Neutrophil (primary cell): ENCODE measurements around the gene AKR1C3.

Experiments used
- H3K27ac ChIP-seq: fragments of 200-600 bp; sonication (generic); 2 replicates; pipeline ENCODE4 v1.5.1; 2016; ENCODE audit warnings: mild to moderate bottlenecking, moderate library complexity
- H3K27me3 ChIP-seq: fragments of 200-600 bp; sonication (generic); 2 replicates; pipeline ENCODE4 v1.6.0; 2016; ENCODE audit warnings: mild to moderate bottlenecking
- H3K36me3 ChIP-seq: fragments of 200-600 bp; sonication (generic); 2 replicates; pipeline ENCODE4 v1.5.1; 2017
- H3K4me1 ChIP-seq, 2 experiments: fragments of 200-600 bp in 1 of 2; sonication (generic) in 1 of 2; 1 replicate in 1 of 2; 2 replicates in 1 of 2; pipeline versions ENCODE4 v1.5.1 to v1.6.1; 2013 to 2016; ENCODE audit warnings: low read depth in 1 of 2, low read length in 1 of 2, mild to moderate bottlenecking in 1 of 2, moderate library complexity in 1 of 2; ENCODE audit not compliant: control insufficient read depth in 1 of 2, insufficient read depth in 1 of 2
- H3K4me3 ChIP-seq, 2 experiments: fragments of 200-600 bp in 1 of 2; sonication (generic) in 1 of 2; 1 replicate in 1 of 2; 2 replicates in 1 of 2; pipeline ENCODE4 v1.5.1; 2013 to 2016; ENCODE audit warnings: low read depth in 1 of 2, low read length in 1 of 2, mild to moderate bottlenecking in 1 of 2, moderate library complexity in 1 of 2
- H3K9me3 ChIP-seq: fragments of 200-600 bp; sonication (generic); 2 replicates; pipeline ENCODE4 v1.5.1; 2016
- TF ChIP-seq, protein P1 (sequence below): fragments of 200-600 bp; sonication (generic); IDR thresholded peaks from 2 replicates; pipeline ENCODE4 v1.5.1; 2016; ENCODE audit warnings: antibody characterized with exemption

The AKR1C3 gene

DNA sequence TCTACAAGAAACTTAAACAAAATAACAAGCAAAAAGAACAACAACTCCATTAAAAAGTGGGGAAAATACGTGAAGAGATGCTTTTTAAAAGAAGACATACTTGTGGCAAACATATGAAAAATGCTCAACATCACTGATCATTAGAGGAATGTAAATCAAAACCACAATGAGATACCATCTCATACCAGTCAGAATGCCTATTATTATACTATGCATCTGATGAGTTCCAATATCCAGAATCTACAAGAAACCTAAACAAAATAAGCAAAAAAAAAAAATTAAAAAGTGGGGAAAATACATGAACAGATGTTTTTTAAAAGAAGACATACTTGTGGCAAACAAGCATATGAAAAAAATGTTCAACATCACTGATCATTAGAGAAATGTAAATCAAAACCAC lies 29.6 kb upstream of the AKR1C3 start:
- H3K4me3 ChIP-seq = no peak overlapping the region

DNA sequence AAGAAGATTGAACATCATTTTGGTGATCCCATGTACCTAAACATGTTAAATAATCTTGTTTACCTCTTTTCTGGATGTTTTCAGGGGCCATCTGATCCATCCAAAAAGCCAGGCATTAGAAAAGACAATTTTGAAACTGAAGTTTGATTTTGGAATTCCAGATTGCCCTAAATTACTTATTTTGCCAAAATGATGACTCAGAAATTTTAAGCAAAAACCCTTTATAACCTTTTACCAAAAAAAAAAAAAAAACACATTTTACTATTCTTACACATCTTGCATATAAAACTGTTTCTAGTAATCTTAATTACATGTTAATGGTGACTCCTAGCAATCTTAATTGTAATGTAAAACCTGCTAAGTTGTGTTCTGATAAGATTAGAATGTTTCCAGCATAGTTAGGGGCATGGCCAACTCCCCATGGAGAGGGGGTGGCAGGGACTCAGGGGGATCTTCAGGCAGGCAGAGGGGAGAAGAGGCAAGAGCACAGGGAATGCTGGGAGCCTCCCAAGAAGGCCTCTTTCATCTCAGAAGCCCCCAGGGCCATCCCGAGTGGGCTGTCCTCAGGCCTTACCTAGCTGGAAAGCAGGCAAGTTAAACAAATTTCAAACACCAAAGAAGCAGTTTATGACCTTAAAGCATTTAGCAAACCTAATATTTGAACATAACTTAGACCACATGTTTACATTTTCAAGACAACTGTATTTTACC lies 25.8 kb upstream of the AKR1C3 start:
- no peaks in the 10 kb centered on the region for H3K9me3 ChIP-seq
- no peak overlapping the region for H3K4me3 ChIP-seq
- H3K27ac ChIP-seq = no peak overlapping the region
- no peaks in the 10 kb centered on the region for H3K36me3 ChIP-seq
- H3K4me1 ChIP-seq = no peaks in the 10 kb centered on the region
- H3K27me3 ChIP-seq = no peaks in the 10 kb centered on the region
- TF ChIP-seq, protein P1, sequence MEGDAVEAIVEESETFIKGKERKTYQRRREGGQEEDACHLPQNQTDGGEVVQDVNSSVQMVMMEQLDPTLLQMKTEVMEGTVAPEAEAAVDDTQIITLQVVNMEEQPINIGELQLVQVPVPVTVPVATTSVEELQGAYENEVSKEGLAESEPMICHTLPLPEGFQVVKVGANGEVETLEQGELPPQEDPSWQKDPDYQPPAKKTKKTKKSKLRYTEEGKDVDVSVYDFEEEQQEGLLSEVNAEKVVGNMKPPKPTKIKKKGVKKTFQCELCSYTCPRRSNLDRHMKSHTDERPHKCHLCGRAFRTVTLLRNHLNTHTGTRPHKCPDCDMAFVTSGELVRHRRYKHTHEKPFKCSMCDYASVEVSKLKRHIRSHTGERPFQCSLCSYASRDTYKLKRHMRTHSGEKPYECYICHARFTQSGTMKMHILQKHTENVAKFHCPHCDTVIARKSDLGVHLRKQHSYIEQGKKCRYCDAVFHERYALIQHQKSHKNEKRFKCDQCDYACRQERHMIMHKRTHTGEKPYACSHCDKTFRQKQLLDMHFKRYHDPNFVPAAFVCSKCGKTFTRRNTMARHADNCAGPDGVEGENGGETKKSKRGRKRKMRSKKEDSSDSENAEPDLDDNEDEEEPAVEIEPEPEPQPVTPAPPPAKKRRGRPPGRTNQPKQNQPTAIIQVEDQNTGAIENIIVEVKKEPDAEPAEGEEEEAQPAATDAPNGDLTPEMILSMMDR = no peak

More for the DNA sequence above, 29.6 kb upstream of the AKR1C3 start:
- no peaks in the 10 kb centered on the region for H3K36me3 ChIP-seq
- TF ChIP-seq, protein P1 = no peak
- H3K27ac ChIP-seq = no peak overlapping the region
- no peaks in the 10 kb centered on the region for H3K4me1 ChIP-seq
- H3K9me3 ChIP-seq = no peaks in the 10 kb centered on the region
- H3K27me3 ChIP-seq = no peaks in the 10 kb centered on the region

DNA sequence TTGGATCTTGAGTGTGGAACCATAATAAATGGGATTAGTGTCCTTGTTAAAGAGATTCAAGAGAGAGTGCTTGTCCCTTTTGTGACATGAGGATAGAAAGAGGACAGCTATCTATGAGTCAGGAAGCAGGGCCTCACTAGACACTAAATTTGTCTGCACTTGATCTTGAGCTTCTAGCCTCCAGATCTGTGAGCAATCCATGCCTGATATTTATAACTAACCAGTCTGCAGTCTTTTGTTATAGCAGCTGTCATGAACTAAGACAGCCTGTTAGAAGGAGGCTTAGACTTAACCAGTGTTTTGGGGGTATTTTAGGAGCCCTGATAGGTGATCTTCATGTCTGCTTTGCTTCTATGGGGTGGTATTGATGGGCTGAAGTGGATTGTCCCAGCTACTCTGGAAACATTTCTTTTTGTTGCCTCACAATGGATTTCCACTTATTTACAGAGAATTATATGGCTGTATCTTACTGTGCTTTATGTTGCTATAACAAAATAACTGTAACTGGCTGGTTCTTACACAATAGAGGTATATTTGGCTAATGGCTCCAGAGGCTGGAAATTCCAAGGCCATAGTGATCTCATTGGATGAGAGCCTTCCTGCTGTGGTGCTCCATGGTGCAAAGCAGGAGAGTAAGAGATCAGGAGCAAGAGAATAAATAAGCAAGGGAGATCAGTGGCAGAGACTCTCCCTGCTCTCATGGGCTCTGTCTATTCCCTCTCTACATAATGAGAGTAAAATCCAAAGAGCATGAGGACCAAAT lies 23.4 kb upstream of the AKR1C3 start:
- no peaks in the 10 kb centered on the region for H3K36me3 ChIP-seq
- TF ChIP-seq, protein P1 = no peak
- H3K27ac ChIP-seq = no peak overlapping the region
- no peaks in the 10 kb centered on the region for H3K4me1 ChIP-seq
- H3K27me3 ChIP-seq = no peaks in the 10 kb centered on the region
- no peak overlapping the region for H3K4me3 ChIP-seq
- no peaks in the 10 kb centered on the region for H3K9me3 ChIP-seq

DNA sequence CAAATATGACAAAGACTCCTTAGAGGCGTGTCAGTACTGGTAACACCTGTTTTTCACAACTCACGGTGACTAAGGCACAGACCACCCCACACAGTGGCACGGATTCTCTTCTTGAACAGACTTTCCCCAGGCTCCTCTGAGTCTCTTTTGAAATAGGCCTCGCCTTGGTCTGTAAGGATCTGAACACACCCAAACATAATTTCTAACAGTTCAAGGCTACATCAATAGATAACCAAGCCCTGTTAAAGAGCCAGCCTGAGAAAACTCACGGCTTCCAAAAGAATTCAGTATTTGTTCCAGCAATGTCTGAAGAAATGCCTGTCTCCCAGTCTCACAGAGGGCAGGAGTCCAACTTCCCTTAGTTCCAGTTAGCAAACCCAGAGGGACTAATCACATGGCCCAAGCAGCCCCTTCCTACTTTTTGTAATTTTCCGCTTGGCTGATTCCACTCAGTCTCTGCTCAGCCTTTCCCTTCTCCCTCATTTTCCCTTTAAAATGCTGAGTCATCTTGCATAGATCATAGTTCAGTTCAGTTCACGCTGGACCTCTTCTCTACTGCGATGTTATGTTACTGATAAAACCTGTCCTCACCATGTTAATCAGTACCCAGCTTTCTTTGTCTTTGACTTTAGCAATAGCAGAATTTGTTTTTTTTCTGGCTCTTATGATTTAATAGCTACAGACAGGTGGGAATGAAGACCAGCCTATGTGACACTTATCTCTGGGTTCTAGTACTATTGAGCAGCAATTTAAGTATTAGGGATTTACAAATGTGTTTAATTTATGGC lies 22.6 kb upstream of the AKR1C3 start:
- Histone ChIP-seq H3K36me3 (no peaks in the 10 kb centered on the region), H3K9me3 (no peaks in the 10 kb centered on the region), H3K27ac (no peak overlapping the region), H3K4me1 (no peaks in the 10 kb centered on the region), H3K4me3 (no peak overlapping the region), H3K27me3 (no peaks in the 10 kb centered on the region)
- TF ChIP-seq, protein P1 = no peak

DNA sequence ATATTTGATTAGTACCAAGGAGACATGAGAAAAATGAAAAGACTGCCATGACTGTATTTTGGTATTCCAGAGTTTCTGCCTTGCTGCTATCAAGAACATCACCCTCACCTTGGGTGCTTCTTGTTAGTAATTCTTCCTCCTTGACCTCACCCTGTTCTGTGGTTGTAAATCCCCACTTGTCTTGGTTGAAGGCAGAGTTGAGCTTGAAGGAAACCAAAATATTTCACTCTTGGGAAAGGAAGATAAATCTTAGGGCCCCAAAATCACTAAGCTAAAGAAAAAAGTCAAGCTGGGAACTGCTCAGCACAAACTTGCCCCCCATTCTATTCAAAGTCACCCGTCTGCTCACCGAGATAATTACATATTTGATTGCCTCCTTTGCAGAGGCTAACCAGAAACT lies 20.6 kb upstream of the AKR1C3 start:
- TF ChIP-seq, protein P1 = no peak

More for the DNA sequence above, 20.6 kb upstream of the AKR1C3 start:
- no peak overlapping the region for H3K27ac ChIP-seq
- H3K4me3 ChIP-seq = no peak overlapping the region
- no peaks in the 10 kb centered on the region for H3K9me3 ChIP-seq
- no peaks in the 10 kb centered on the region for H3K4me1 ChIP-seq
- no peaks in the 10 kb centered on the region for H3K36me3 ChIP-seq
- no peaks in the 10 kb centered on the region for H3K27me3 ChIP-seq
